C4-2B (cell line): Measurements from ENCODE around the gene MAP6D1.

Source experiments
- CTCF ChIP-seq: fragments of 450-650 bp; conservative IDR thresholded peaks from 2 replicates; pipeline ENCODE4 v1.5.1; 2017; ENCODE audit warnings: mild to moderate bottlenecking
- ZFX ChIP-seq: fragments of 450-650 bp; IDR thresholded peaks from 2 replicates; pipeline ENCODE4 v1.6.1; 2017

DNA sequence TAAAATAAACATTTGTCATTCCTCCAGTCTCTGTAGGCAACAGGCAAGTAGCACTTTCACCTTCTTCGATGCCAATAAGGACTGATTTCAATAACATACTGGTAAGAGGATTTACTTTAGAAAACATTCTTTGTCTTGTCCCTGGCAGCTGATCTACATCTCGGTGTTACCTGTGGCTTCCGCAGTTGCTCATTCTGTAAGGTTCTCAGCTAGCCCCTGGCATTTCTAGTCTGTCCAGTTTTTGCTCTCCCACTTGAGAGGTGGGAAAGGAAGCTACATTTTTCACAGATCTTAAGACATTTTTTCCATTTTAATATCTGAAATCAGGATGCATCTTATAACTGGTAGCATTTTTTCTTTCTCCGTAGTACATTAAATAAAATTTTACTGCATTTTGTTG lies 19.7 kb upstream of the MAP6D1 start:
- TF ChIP-seq CTCF (no peak), ZFX (no peak)
